ENCODE data around the gene CPED1.

Gene CPED1

DNA sequence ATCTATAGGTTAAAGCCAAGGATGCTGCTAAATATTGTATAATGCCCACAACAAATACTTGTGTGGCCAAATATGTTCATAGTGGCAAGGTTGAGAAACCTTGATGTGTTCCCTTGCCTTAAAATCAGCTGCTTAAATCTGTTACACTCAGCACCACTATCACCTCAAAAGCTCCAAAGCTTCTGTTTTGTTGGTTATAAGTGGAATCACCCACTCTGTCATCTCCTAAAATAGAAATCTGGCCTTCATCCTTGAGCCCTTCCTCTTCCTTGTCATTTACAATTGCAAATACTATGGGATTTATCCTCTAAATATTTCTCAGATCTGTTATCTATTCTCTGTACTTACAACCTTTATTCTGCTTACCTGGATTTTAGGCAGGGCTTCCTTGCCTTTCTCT, 61.4 kb downstream of the CPED1 start:
- no peak for DNase-seq
- Histone ChIP-seq H3K18ac (ENCODE audit: low read depth in 1 of 2, low read length in 2 of 2) (no peak overlapping the region), H4K91ac (ENCODE audit: low read length) (no peak overlapping the region), H3K9me3 (ENCODE audit: control insufficient read depth, low read length) (no peaks in the 10 kb centered on the region), H3K4me2 (ENCODE audit: low read length, poor library complexity, severe bottlenecking) (no peak overlapping the region), H2BK5ac (ENCODE audit: low read depth, low read length, poor library complexity, severe bottlenecking) (no peak overlapping the region), H2BK120ac (ENCODE audit: low read depth, low read length) (no peak overlapping the region), H3K14ac (ENCODE audit: low read length in 2 of 2) (no peak overlapping the region), H3K79me1 (replicated peaks; ENCODE audit: low read length, poor library complexity, severe bottlenecking) (no peaks in the 10 kb centered on the region), H4K8ac (ENCODE audit: low read length) (no peak overlapping the region), H3K4me3 (ENCODE audit: insufficient read depth in 1 of 2, low read depth in 1 of 2, low read length in 2 of 2) (no peak overlapping the region), H3K36me3 (ENCODE audit: control insufficient read depth in 1 of 2, insufficient read depth in 2 of 2, low read depth in 1 of 2, low read length in 2 of 2) (peaks cover 3 to 28% of the 10 kb centered on the region in 2 experiments), H2BK12ac (ENCODE audit: low read length in 2 of 2) (no peak overlapping the region), H2AFZ (ENCODE audit: low read depth, low read length) (no peak overlapping the region), H3K4me1 (ENCODE audit: control insufficient read depth, insufficient read depth, low read depth, low read length) (peaks cover 4% of the 10 kb centered on the region), H2BK15ac (ENCODE audit: low read depth, poor library complexity, severe bottlenecking) (no peak overlapping the region), H3K27ac (ENCODE audit: low read length, poor library complexity, severe bottlenecking) (no peak overlapping the region), H2AK5ac (ENCODE audit: low read length, severe bottlenecking) (no peak overlapping the region), H3K27me3 (ENCODE audit: control insufficient read depth in 1 of 2, insufficient read depth in 1 of 2, low read length in 2 of 2) (no peaks in the 10 kb centered on the region), H3K4ac (ENCODE audit: low read depth in 1 of 2, low read length in 2 of 2) (no peak overlapping the region), H3K23ac (ENCODE audit: low read length in 2 of 2) (no peak overlapping the region), H3K9ac (ENCODE audit: low read length) (no peak overlapping the region)

DNA sequence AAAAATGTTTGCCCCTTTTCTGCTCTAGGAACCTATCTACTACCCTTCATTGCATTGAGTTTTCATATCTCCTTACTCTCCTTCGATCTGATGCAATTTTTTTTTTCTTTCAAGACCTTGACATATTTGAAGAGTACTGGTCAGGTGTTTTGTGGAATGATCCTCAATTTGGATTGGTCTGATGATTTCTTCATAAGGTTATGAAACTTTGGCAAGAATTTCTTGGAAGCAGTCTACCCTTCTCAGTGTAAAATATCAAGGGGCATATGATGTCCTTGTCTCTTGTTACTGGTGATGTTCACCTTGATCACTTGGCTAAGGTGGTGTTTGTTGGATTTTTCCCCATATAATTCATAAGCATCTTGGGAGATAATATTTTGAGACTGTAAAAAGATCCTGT, 64.7 kb downstream of the CPED1 start:
- Histone ChIP-seq H2BK120ac (ENCODE audit: low read depth, low read length) (no peak overlapping the region), H3K36me3 (ENCODE audit: control insufficient read depth in 1 of 2, insufficient read depth in 2 of 2, low read depth in 1 of 2, low read length in 2 of 2) (peaks cover 3 to 20% of the 10 kb centered on the region in 2 experiments), H3K23ac (ENCODE audit: low read length in 2 of 2) (no peak overlapping the region), H3K4me1 (ENCODE audit: control insufficient read depth, insufficient read depth, low read depth, low read length) (peaks cover 4% of the 10 kb centered on the region), H2BK5ac (ENCODE audit: low read depth, low read length, poor library complexity, severe bottlenecking) (no peak overlapping the region), H2BK15ac (ENCODE audit: low read depth, poor library complexity, severe bottlenecking) (no peak overlapping the region), H3K9ac (ENCODE audit: low read length) (no peak overlapping the region), H2BK12ac (ENCODE audit: low read length in 2 of 2) (no peak overlapping the region), H3K27me3 (ENCODE audit: control insufficient read depth in 1 of 2, insufficient read depth in 1 of 2, low read length in 2 of 2) (no peaks in the 10 kb centered on the region), H3K18ac (ENCODE audit: low read depth in 1 of 2, low read length in 2 of 2) (no peak overlapping the region), H3K79me1 (replicated peaks; ENCODE audit: low read length, poor library complexity, severe bottlenecking) (no peaks in the 10 kb centered on the region), H2AK5ac (ENCODE audit: low read length, severe bottlenecking) (no peak overlapping the region), H3K4me3 (ENCODE audit: insufficient read depth in 1 of 2, low read depth in 1 of 2, low read length in 2 of 2) (no peak overlapping the region), H4K8ac (ENCODE audit: low read length) (no peak overlapping the region), H4K91ac (ENCODE audit: low read length) (no peak overlapping the region), H3K14ac (ENCODE audit: low read length in 2 of 2) (no peak overlapping the region), H3K4ac (ENCODE audit: low read depth in 1 of 2, low read length in 2 of 2) (no peak overlapping the region), H3K9me3 (ENCODE audit: control insufficient read depth, low read length) (no peaks in the 10 kb centered on the region), H3K27ac (ENCODE audit: low read length, poor library complexity, severe bottlenecking) (no peak overlapping the region), H2AFZ (ENCODE audit: low read depth, low read length) (no peak overlapping the region), H3K4me2 (ENCODE audit: low read length, poor library complexity, severe bottlenecking) (no peak overlapping the region)
- WGBS, result no CpG with 5 or more reads among the region's 1 CpG
- no peak for DNase-seq

DNA sequence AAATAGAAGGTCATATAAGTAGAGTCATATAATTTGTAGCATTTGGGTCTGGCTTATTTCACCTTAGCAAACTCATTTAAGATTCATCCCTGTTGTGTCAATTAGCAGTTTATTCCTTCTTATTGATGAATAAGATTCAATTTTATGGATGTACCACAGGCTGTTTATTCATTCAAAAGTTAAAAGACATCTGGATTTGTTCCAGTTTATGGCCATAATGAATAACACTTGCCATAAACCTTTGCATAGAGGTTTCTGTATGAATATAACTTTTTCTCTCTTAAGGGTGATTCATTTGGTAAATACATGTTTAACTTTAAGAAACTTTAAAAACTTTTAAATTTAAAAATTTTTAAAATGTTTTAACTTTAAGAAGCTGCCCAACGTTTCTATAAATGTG, 66.4 kb downstream of the CPED1 start:
- peaks cover 2% of the 10 kb centered on the region for H3K4me1 ChIP-seq (ENCODE audit: control insufficient read depth, insufficient read depth, low read depth, low read length)
- H4K91ac ChIP-seq (ENCODE audit: low read length), result no peak overlapping the region
- no peak overlapping the region for H3K23ac ChIP-seq (ENCODE audit: low read length in 2 of 2)
- H2BK15ac ChIP-seq (ENCODE audit: low read depth, poor library complexity, severe bottlenecking), result no peak overlapping the region
- H3K4ac ChIP-seq (ENCODE audit: low read depth in 1 of 2, low read length in 2 of 2), result no peak overlapping the region
- H2AK5ac ChIP-seq (ENCODE audit: low read length, severe bottlenecking), result no peak overlapping the region
- no peak overlapping the region for H3K14ac ChIP-seq (ENCODE audit: low read length in 2 of 2)
- no peak for DNase-seq
- H2BK120ac ChIP-seq (ENCODE audit: low read depth, low read length), result no peak overlapping the region
- no peaks in the 10 kb centered on the region for H3K79me1 ChIP-seq (replicated peaks; ENCODE audit: low read length, poor library complexity, severe bottlenecking)
- no peak overlapping the region for H2BK12ac ChIP-seq (ENCODE audit: low read length in 2 of 2)
- H3K27ac ChIP-seq (ENCODE audit: low read length, poor library complexity, severe bottlenecking), result no peak overlapping the region
- H2AFZ ChIP-seq (ENCODE audit: low read depth, low read length), result no peak overlapping the region
- no CpG with 5 or more reads among the region's 1 CpG for WGBS
- H3K27me3 ChIP-seq (ENCODE audit: control insufficient read depth in 1 of 2, insufficient read depth in 1 of 2, low read length in 2 of 2), result no peaks in the 10 kb centered on the region
- no peaks in the 10 kb centered on the region for H3K9me3 ChIP-seq (ENCODE audit: control insufficient read depth, low read length)
- H4K8ac ChIP-seq (ENCODE audit: low read length), result no peak overlapping the region
- H2BK5ac ChIP-seq (ENCODE audit: low read depth, low read length, poor library complexity, severe bottlenecking), result no peak overlapping the region
- H3K4me2 ChIP-seq (ENCODE audit: low read length, poor library complexity, severe bottlenecking), result no peak overlapping the region
- H3K9ac ChIP-seq (ENCODE audit: low read length), result no peak overlapping the region
- no peak overlapping the region for H3K4me3 ChIP-seq (ENCODE audit: insufficient read depth in 1 of 2, low read depth in 1 of 2, low read length in 2 of 2)
- no peak overlapping the region for H3K18ac ChIP-seq (ENCODE audit: low read depth in 1 of 2, low read length in 2 of 2)
- peaks cover 3 to 6% of the 10 kb centered on the region in 2 experiments for H3K36me3 ChIP-seq (ENCODE audit: control insufficient read depth in 1 of 2, insufficient read depth in 2 of 2, low read depth in 1 of 2, low read length in 2 of 2)

DNA sequence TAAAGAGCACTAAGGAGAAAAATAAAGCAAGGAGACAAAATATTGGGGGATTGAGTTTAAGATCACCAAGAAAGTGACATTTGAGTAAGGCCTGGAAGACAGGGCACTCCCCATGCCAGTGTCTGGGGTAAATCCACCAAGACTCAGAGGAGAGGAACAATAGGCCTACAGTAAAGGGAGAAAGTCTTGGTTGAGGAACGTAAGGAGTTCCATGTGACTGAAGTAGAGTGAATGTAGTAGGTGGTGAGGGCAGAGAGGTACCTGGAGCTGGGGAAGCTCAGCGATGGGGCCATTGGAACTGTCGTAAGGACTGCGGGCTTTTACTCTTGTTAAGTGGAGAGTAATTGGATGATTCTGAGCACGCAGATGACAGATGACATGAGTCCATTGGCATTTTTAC, 69.4 kb downstream of the CPED1 start:
- 96% methylated on average over 5 of the region's 5 CpGs for WGBS

More for the DNA sequence above, 69.4 kb downstream of the CPED1 start:
- Histone ChIP-seq H2BK120ac (ENCODE audit: low read depth, low read length) (no peak overlapping the region), H2AK5ac (ENCODE audit: low read length, severe bottlenecking) (no peak overlapping the region), H4K91ac (ENCODE audit: low read length) (no peak overlapping the region), H3K23ac (ENCODE audit: low read length in 2 of 2) (no peak overlapping the region), H2BK15ac (ENCODE audit: low read depth, poor library complexity, severe bottlenecking) (no peak overlapping the region), H2BK12ac (ENCODE audit: low read length in 2 of 2) (no peak overlapping the region), H3K4me2 (ENCODE audit: low read length, poor library complexity, severe bottlenecking) (no peak overlapping the region), H3K27ac (ENCODE audit: low read length, poor library complexity, severe bottlenecking) (no peak overlapping the region), H3K9ac (ENCODE audit: low read length) (no peak overlapping the region), H2BK5ac (ENCODE audit: low read depth, low read length, poor library complexity, severe bottlenecking) (no peak overlapping the region), H3K4ac (ENCODE audit: low read depth in 1 of 2, low read length in 2 of 2) (no peak overlapping the region), H3K9me3 (ENCODE audit: control insufficient read depth, low read length) (no peaks in the 10 kb centered on the region), H3K27me3 (ENCODE audit: control insufficient read depth in 1 of 2, insufficient read depth in 1 of 2, low read length in 2 of 2) (no peaks in the 10 kb centered on the region), H3K4me1 (ENCODE audit: control insufficient read depth, insufficient read depth, low read depth, low read length) (no peaks in the 10 kb centered on the region), H3K4me3 (ENCODE audit: insufficient read depth in 1 of 2, low read depth in 1 of 2, low read length in 2 of 2) (no peak overlapping the region), H3K18ac (ENCODE audit: low read depth in 1 of 2, low read length in 2 of 2) (no peak overlapping the region), H2AFZ (ENCODE audit: low read depth, low read length) (no peak overlapping the region), H3K79me1 (replicated peaks; ENCODE audit: low read length, poor library complexity, severe bottlenecking) (no peaks in the 10 kb centered on the region), H3K36me3 (ENCODE audit: control insufficient read depth in 1 of 2, insufficient read depth in 2 of 2, low read depth in 1 of 2, low read length in 2 of 2) (no peaks in the 10 kb centered on the region), H3K14ac (ENCODE audit: low read length in 2 of 2) (no peak overlapping the region), H4K8ac (ENCODE audit: low read length) (no peak overlapping the region)
- no peak for DNase-seq

Measured in mesenchymal stem cell (in vitro differentiated cells and primary cell).